BLaER1 treated with 17β-estradiol and CSF1 and Interleukin-3, amounts not matched to agents 10 nM and 100 nM (cell line): Measurements from ENCODE around the gene ZNFX1.
"Not testable (repeated sequence)": the region's sequence is repeated elsewhere in the genome, so short reads cannot be mapped to it uniquely, and the experiment has no call there.

Source experiments
- H3K27ac ChIP-seq, 11 experiments: shearing (Covaris generic); formaldehyde crosslinking; 2 replicates each; pipeline ENCODE4 v1.8.1; 2022
- H3K27me3 ChIP-seq, 11 experiments: shearing (Covaris generic); formaldehyde crosslinking; 2 replicates each; pipeline ENCODE4 v1.8.1; 2022
- H3K36me3 ChIP-seq, 11 experiments: shearing (Covaris generic); formaldehyde crosslinking; 2 replicates each; pipeline ENCODE4 v1.8.1; 2022
- H3K4me1 ChIP-seq, 10 experiments: shearing (Covaris generic); formaldehyde crosslinking; 2 replicates each; pipeline ENCODE4 v1.8.1; 2022
- H3K4me2 ChIP-seq, 11 experiments: shearing (Covaris generic); formaldehyde crosslinking; 2 replicates each; pipeline ENCODE4 v1.8.1; 2022
- H3K4me3 ChIP-seq, 10 experiments: shearing (Covaris generic); formaldehyde crosslinking; 2 replicates each; pipeline ENCODE4 v1.8.1; 2022
- H3K9ac ChIP-seq, 11 experiments: shearing (Covaris generic); formaldehyde crosslinking; 2 replicates each; pipeline ENCODE4 v1.8.1; 2022
- H3K9me3 ChIP-seq, 11 experiments: shearing (Covaris generic); formaldehyde crosslinking; replicated peaks in 1 of 11; 2 replicates each; pipeline ENCODE4 v1.8.1; 2022
- H4K20me1 ChIP-seq, 11 experiments: shearing (Covaris generic); formaldehyde crosslinking; 2 replicates each; pipeline ENCODE4 v1.8.1; 2022
- Cebpa-rat ChIP-seq, 11 experiments: shearing (Covaris generic); IDR thresholded peaks; 2 replicates each; pipeline ENCODE4 v1.8.1; 2022

Gene ZNFX1

GRCh38 chr20:49216991-49217578 is 60.8 kb downstream of the ZNFX1 start:
- H3K36me3 ChIP-seq, result peaks cover 9 to 19% (median 16%) of the 10 kb centered on the region in 11 experiments
- peaks cover 0 to 2% (median under 1%) of the 10 kb centered on the region in 11 experiments; a peak in 9 of 22 replicates for H3K9me3 ChIP-seq
- no peak overlapping the region for H3K27ac ChIP-seq
- peak overlapping the region; percentile 23 to 82 (median 60); a peak in 16 of 22 replicates for H3K4me2 ChIP-seq
- H3K4me3 ChIP-seq, result no peak overlapping the region
- no peak overlapping the region for H3K9ac ChIP-seq
- no peaks in the 10 kb centered on the region for H3K27me3 ChIP-seq
- peaks cover 0 to 24% (median 8%) of the 10 kb centered on the region in 11 experiments; a peak in 7 of 22 replicates for H4K20me1 ChIP-seq
- TF ChIP-seq Cebpa-rat (IDR thresholded peaks at IDR 0.05), result no peak
- H3K4me1 ChIP-seq, result peaks cover 20 to 31% (median 22%) of the 10 kb centered on the region in 10 experiments

- no peak for TF ChIP-seq Cebpa-rat (IDR thresholded peaks at IDR 0.05)
- Histone ChIP-seq H3K4me1 (peaks cover 9 to 17% (median 13%) of the 10 kb centered on the region in 10 experiments), H4K20me1 (peaks cover 0 to 5% (median under 1%) of the 10 kb centered on the region in 11 experiments; a peak in 7 of 22 replicates), H3K4me2 (no peak overlapping the region), H3K9me3 (peaks cover 18 to 21% (median 19%) of the 10 kb centered on the region in 11 experiments), H3K27ac (no peak overlapping the region), H3K4me3 (no peak overlapping the region), H3K36me3 (peaks cover 0 to 1% (median 0%) of the 10 kb centered on the region in 11 experiments; a peak in 2 of 22 replicates), H3K9ac (no peak overlapping the region), H3K27me3 (no peaks in the 10 kb centered on the region)
These were observed 62.6 kb downstream of the ZNFX1 start for GRCh38 chr20:49215232-49215631.

- H4K20me1 ChIP-seq, result no peaks in the 10 kb centered on the region; a peak in 1 of 22 replicates
- H3K9ac ChIP-seq, result no peak overlapping the region
- H3K27me3 ChIP-seq, result no peaks in the 10 kb centered on the region
- H3K9me3 ChIP-seq, result peaks cover 25 to 27% (median 26%) of the 10 kb centered on the region in 11 experiments
- no peak overlapping the region for H3K27ac ChIP-seq
- no peak overlapping the region for H3K4me3 ChIP-seq
- no peaks in the 10 kb centered on the region for H3K36me3 ChIP-seq
- no peak for TF ChIP-seq Cebpa-rat (IDR thresholded peaks at IDR 0.05)
- no peak overlapping the region for H3K4me2 ChIP-seq
- peaks cover 4 to 13% (median 10%) of the 10 kb centered on the region in 10 experiments; a peak in 17 of 20 replicates for H3K4me1 ChIP-seq
These were observed 63.3 kb downstream of the ZNFX1 start for GRCh38 chr20:49214571-49214970.

- H3K4me2 ChIP-seq, result no peak overlapping the region
- no peak for TF ChIP-seq Cebpa-rat (IDR thresholded peaks at IDR 0.05)
- no peaks in the 10 kb centered on the region for H3K27me3 ChIP-seq
- peaks cover 32 to 39% (median 34%) of the 10 kb centered on the region in 11 experiments for H3K9me3 ChIP-seq
- H3K9ac ChIP-seq, result no peak overlapping the region
- no peaks in the 10 kb centered on the region for H4K20me1 ChIP-seq
- H3K4me1 ChIP-seq, result no peaks in the 10 kb centered on the region
- no peak overlapping the region for H3K4me3 ChIP-seq
- H3K36me3 ChIP-seq, result no peaks in the 10 kb centered on the region
- H3K27ac ChIP-seq, result no peak overlapping the region
These were observed 67.1 kb downstream of the ZNFX1 start for GRCh38 chr20:49210757-49211110.

GRCh38 chr20:49210101-49210756 is 67.6 kb downstream of the ZNFX1 start:
- Histone ChIP-seq H3K4me3 (no peak overlapping the region), H3K27ac (no peak overlapping the region), H3K4me2 (no peak overlapping the region), H3K36me3 (no peaks in the 10 kb centered on the region), H3K27me3 (no peaks in the 10 kb centered on the region), H3K9ac (no peak overlapping the region), H3K4me1 (no peaks in the 10 kb centered on the region), H3K9me3 (peaks cover 32 to 39% (median 34%) of the 10 kb centered on the region in 11 experiments), H4K20me1 (no peaks in the 10 kb centered on the region)
- no peak for TF ChIP-seq Cebpa-rat (IDR thresholded peaks at IDR 0.05)

GRCh38 chr20:49207076-49207475 is 70.8 kb downstream of the ZNFX1 start:
- no peak for TF ChIP-seq Cebpa-rat (IDR thresholded peaks at IDR 0.05)
- Histone ChIP-seq H3K27ac (no peak overlapping the region), H3K36me3 (no peaks in the 10 kb centered on the region), H3K4me1 (no peaks in the 10 kb centered on the region), H3K27me3 (no peaks in the 10 kb centered on the region), H4K20me1 (no peaks in the 10 kb centered on the region), H3K4me3 (no peak overlapping the region), H3K4me2 (no peak overlapping the region), H3K9me3 (peaks cover 32 to 37% (median 33%) of the 10 kb centered on the region in 11 experiments), H3K9ac (no peak overlapping the region)

GRCh38 chr20:49203746-49204145 is 74.1 kb downstream of the ZNFX1 start:
- H3K9ac ChIP-seq, result no peak overlapping the region

GRCh38 chr20:49203011-49203410 is 74.8 kb downstream of the ZNFX1 start:
- no peak for TF ChIP-seq Cebpa-rat (IDR thresholded peaks at IDR 0.05)
- Histone ChIP-seq H3K36me3 (no peaks in the 10 kb centered on the region), H3K4me3 (no peak overlapping the region), H3K4me2 (no peak overlapping the region), H3K27ac (no peak overlapping the region), H3K27me3 (no peaks in the 10 kb centered on the region), H3K9ac (no peak overlapping the region), H3K9me3 (peaks cover 0 to 5% (median 0%) of the 10 kb centered on the region in 11 experiments; a peak in 3 of 22 replicates), H3K4me1 (no peaks in the 10 kb centered on the region), H4K20me1 (no peaks in the 10 kb centered on the region)

More at GRCh38 chr20:49203746-49204145, 74.1 kb downstream of the ZNFX1 start:
- H4K20me1 ChIP-seq, result no peaks in the 10 kb centered on the region
- H3K4me1 ChIP-seq, result no peaks in the 10 kb centered on the region
- no peak for TF ChIP-seq Cebpa-rat (IDR thresholded peaks at IDR 0.05)
- H3K9me3 ChIP-seq, result peaks cover 0 to 5% (median under 1%) of the 10 kb centered on the region in 11 experiments; a peak in 6 of 22 replicates
- no peak overlapping the region for H3K27ac ChIP-seq
- no peak overlapping the region for H3K4me3 ChIP-seq
- H3K36me3 ChIP-seq, result no peaks in the 10 kb centered on the region
- no peaks in the 10 kb centered on the region for H3K27me3 ChIP-seq
- no peak overlapping the region for H3K4me2 ChIP-seq

- H3K36me3 ChIP-seq, result no peaks in the 10 kb centered on the region
- TF ChIP-seq Cebpa-rat (IDR thresholded peaks at IDR 0.05), result no peak
- H3K9me3 ChIP-seq, result peaks cover 0 to 5% (median 0%) of the 10 kb centered on the region in 11 experiments; a peak in 1 of 22 replicates
- no peak overlapping the region for H3K4me3 ChIP-seq
- no peak overlapping the region for H3K9ac ChIP-seq
- H3K27me3 ChIP-seq, result no peaks in the 10 kb centered on the region
- H3K27ac ChIP-seq, result no peak overlapping the region
- H3K4me1 ChIP-seq, result no peaks in the 10 kb centered on the region
- H4K20me1 ChIP-seq, result no peaks in the 10 kb centered on the region
- no peak overlapping the region for H3K4me2 ChIP-seq
These were observed 78.0 kb downstream of the ZNFX1 start for GRCh38 chr20:49199729-49200293.

GRCh38 chr20:49192944-49193518 is 84.8 kb downstream of the ZNFX1 start:
- not testable (repeated sequence) for H3K9me3 ChIP-seq, H3K36me3 ChIP-seq, H3K9ac ChIP-seq, H3K4me3 ChIP-seq, H3K27me3 ChIP-seq, H3K4me1 ChIP-seq, H3K27ac ChIP-seq, H4K20me1 ChIP-seq, H3K4me2 ChIP-seq
